Gastrocnemius medialis (tissue), 4 donors: ENCODE data around the gene GOLPH3. TPM values are rescaled to one million over a fixed set of nuclear protein-coding genes. Genes with fewer than 3 reads are reported as not detected.

Source experiments
- ATAC-seq, 2 donors: fragments of 150-250 bp; one replicate each; pipeline ENCODE4 v1.9.1; 2016
- DNase-seq, 2 donors: peaks; one replicate each; pipeline ENCODE4 v3.0.0-alpha.2; 2019
- H3K27ac ChIP-seq, 4 donors: fragments of 200-600 bp; sonication (generic); 1 replicate in 1 of 4; 2 replicates in 3 of 4; pipeline ENCODE4 v1.5.1; 2016 to 2018; ENCODE audit warnings: mild to moderate bottlenecking in 2 of 4, moderate library complexity in 1 of 4
- H3K27me3 ChIP-seq, 3 donors: fragments of 200-600 bp; sonication (generic) in 2 of 3; 1 replicate in 1 of 3; 2 replicates in 2 of 3; pipeline versions ENCODE4 v1.5.1 to v1.6.0; 2016 to 2019; ENCODE audit warnings: mild to moderate bottlenecking in 1 of 3, moderate library complexity in 1 of 3
- H3K36me3 ChIP-seq, 2 donors: fragments of 200-600 bp; sonication (generic) in 1 of 2; one replicate each; pipeline ENCODE4 v1.5.1; 2017 to 2018
- H3K4me1 ChIP-seq, 2 donors: fragments of 200-600 bp; sonication (generic) in 1 of 2; one replicate each; pipeline ENCODE4 v1.5.1; 2016 to 2017; ENCODE audit warnings: mild to moderate bottlenecking in 2 of 2
- H3K4me3 ChIP-seq, 4 donors: fragments of 200-600 bp; sonication (generic) in 3 of 4; 1 replicate in 1 of 4; 2 replicates in 3 of 4; pipeline ENCODE4 v1.5.1; 2016 to 2019; ENCODE audit warnings: mild to moderate bottlenecking in 2 of 4
- H3K9me3 ChIP-seq, 3 donors: fragments of 200-600 bp; sonication (generic) in 2 of 3; 1 replicate in 1 of 3; 2 replicates in 2 of 3; pipeline ENCODE4 v1.5.1; 2016 to 2019
- CTCF ChIP-seq, 5 experiments: fragments of 450-650 bp in 3 of 5; fragments of 200-600 bp in 2 of 5; sonication (generic) in 2 of 5; IDR thresholded peaks in 4 of 5; conservative IDR thresholded peaks in 1 of 5; 1 replicate in 4 of 5; 2 replicates in 1 of 5; pipeline ENCODE4 v1.5.1; 2016 to 2019; ENCODE audit warnings: antibody characterized with exemption in 5 of 5, mild to moderate bottlenecking in 3 of 5, moderate library complexity in 3 of 5
- POLR2A ChIP-seq, 2 donors: fragments of 450-650 bp; IDR thresholded peaks; one replicate each; pipeline ENCODE4 v1.6.1; 2017; ENCODE audit warnings: antibody characterized with exemption in 2 of 2, mild to moderate bottlenecking in 2 of 2, moderate library complexity in 2 of 2
- in situ Hi-C, 4 donors: fragments of 200-750 bp; cut with MboI; loops; one replicate each; pipeline versions ENCODE4 v1.15.0 to v1.8.0; 2017; ENCODE audit warnings: low sequenced_read_pairs in 4 of 4
- intact Hi-C: fragments of 100-400 bp; cut with DNase I; formaldehyde crosslinking; loops from one replicate; pipeline ENCODE4 v1.15.1; 2023; ENCODE audit warnings: low total_unique reads
- total RNA-seq, 4 donors: library from RNA; depleted of rRNA; stranded (reverse); fragments of >200 nt; gene quantifications; one replicate each; pipeline versions ENCODE4 v1.1.0 to v1.2.3, GENCODE V29; 2016

GOLPH3 gene
- total RNA-seq, 4 donors from 2014 or later, result 34.9 to 77.8 (median 46.1) TPM

GRCh38 chr5:32147236-32147635 lies 26.9 kb downstream of the GOLPH3 start:
- Histone ChIP-seq H3K27me3 (no peaks in the 10 kb centered on the region), H3K9me3 (no peaks in the 10 kb centered on the region), H3K27ac (peak overlapping the region in 1 of 4 donors; percentile 20), H3K36me3 (no peaks in the 10 kb centered on the region), H3K4me1 (peaks cover 62 to 67% of the 10 kb centered on the region in 2 donors), H3K4me3 (no peak overlapping the region)
- DNase-seq (no peak), ATAC-seq (peak; percentile 40 to 72)
- intact Hi-C loops (no loop called here), in situ Hi-C loops (no loop called here)
- no peak for TF ChIP-seq CTCF (IDR thresholded peaks at IDR 0.05 in 4 of 5, conservative IDR thresholded peaks at IDR 0.05 in 1 of 5)
- no peak for TF ChIP-seq POLR2A (IDR thresholded peaks at IDR 0.05)

- Histone ChIP-seq H3K27ac (peak overlapping the region in 2 of 4 donors; percentile 51 to 67), H3K27me3 (no peaks in the 10 kb centered on the region), H3K36me3 (no peaks in the 10 kb centered on the region), H3K9me3 (no peaks in the 10 kb centered on the region), H3K4me3 (no peak overlapping the region), H3K4me1 (peaks cover 50 to 53% of the 10 kb centered on the region in 2 donors)
- in situ Hi-C loops (no loop called here), intact Hi-C loops (no loop called here)
- no peak for TF ChIP-seq CTCF (IDR thresholded peaks at IDR 0.05 in 4 of 5, conservative IDR thresholded peaks at IDR 0.05 in 1 of 5)
- TF ChIP-seq POLR2A (IDR thresholded peaks at IDR 0.05), result no peak
- DNase-seq (no peak), ATAC-seq (peak in 1 of 2 donors; percentile 30)
Observed at GRCh38 chr5:32145378-32145777, 28.7 kb downstream of the GOLPH3 start.

GRCh38 chr5:32144378-32145207 lies 29.5 kb downstream of the GOLPH3 start:
- intact Hi-C loops (no loop called here), in situ Hi-C loops (no loop called here)
- Histone ChIP-seq H3K27ac (peak overlapping the region in 3 of 4 donors; percentile 16 to 67 (median 51)), H3K9me3 (no peaks in the 10 kb centered on the region), H3K4me1 (peaks cover 42 to 45% of the 10 kb centered on the region in 2 donors), H3K36me3 (no peaks in the 10 kb centered on the region), H3K4me3 (peak overlapping the region in 1 of 4 donors; percentile 10), H3K27me3 (no peaks in the 10 kb centered on the region)
- TF ChIP-seq CTCF (IDR thresholded peaks at IDR 0.05 in 4 of 5, conservative IDR thresholded peaks at IDR 0.05 in 1 of 5) (no peak), POLR2A (IDR thresholded peaks at IDR 0.05) (no peak)
- ATAC-seq (peak in 1 of 2 donors; percentile 26), DNase-seq (no peak)

DNA sequence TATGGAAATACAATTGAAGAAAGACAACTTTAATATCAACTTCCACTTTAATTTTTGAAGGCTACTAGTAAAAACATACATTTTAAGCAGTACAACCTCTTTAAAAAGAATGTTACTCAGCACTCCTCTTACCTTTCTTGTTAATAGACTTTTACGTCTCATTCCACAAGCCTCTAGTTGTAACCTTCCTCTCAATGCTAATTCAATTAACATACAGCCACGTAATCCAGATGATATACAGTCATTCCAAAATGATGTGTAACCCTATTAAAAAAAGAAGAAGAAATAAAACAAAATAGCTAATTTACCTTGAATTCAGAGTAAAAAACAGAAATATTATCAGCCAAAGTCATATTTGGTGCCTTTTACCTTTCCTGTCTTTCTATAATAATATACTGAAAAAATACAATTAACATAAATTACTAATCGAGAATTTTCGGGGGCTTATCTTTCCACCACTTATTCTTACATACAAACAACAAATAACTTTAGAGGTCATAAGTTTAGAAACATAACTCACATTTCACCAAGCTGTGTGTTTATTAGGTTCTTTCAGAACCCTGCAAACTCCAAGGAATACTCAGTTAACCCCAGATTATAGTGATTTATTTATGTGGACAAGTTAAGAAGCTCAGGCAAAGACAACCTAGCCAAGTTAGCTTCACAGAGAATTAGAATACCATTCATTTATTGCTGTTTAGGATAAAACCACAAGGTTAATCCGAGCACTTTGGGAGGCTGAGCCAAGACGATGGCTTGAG lies 30.3 kb downstream of the GOLPH3 start:
- peak overlapping the region in 2 of 4 donors; percentile 51 to 67 for H3K27ac ChIP-seq
- TF ChIP-seq CTCF (IDR thresholded peaks at IDR 0.05 in 4 of 5, conservative IDR thresholded peaks at IDR 0.05 in 1 of 5) (no peak), POLR2A (IDR thresholded peaks at IDR 0.05) (no peak)
- H3K9me3 ChIP-seq, result no peaks in the 10 kb centered on the region
- ATAC-seq (no peak), DNase-seq (no peak)
- intact Hi-C loops (no loop called here), in situ Hi-C loops (no loop called here)
- no peaks in the 10 kb centered on the region for H3K27me3 ChIP-seq
- H3K36me3 ChIP-seq, result no peaks in the 10 kb centered on the region
- H3K4me1 ChIP-seq, result peaks cover 41 to 47% of the 10 kb centered on the region in 2 donors
- no peak overlapping the region for H3K4me3 ChIP-seq
